Metanephros (tissue), 1 donor: ENCODE results near the gene ISL2. TPM values are rescaled to one million over a fixed set of nuclear protein-coding genes. Genes with fewer than 3 reads are reported as not detected.

ENCODE experiments used
- total RNA-seq: library from RNA; depleted of rRNA; stranded (reverse); fragments of >200 nt; gene quantifications from one replicate; pipeline ENCODE4 v1.2.3, GENCODE V29; 2014

ISL2 gene
- 0.29 TPM for total RNA-seq

GRCh38 chr15:76336254-76337058, at the start of gene ISL2:
TSS of gene ISL2 (plus strand) at chr15:76336773. CDS start at chr15:76336884, 111 bp downstream.

GRCh38 chr15:76311100-76311953, 25.2 kb upstream of the ISL2 start, which contains the start of gene ETFA:
TSS of gene ETFA (minus strand) at chr15:76311469. CDS start at chr15:76311388, 81 bp downstream.

Other genes with a start within 250 kb of the ISL2 start
- gene ETFA, start 25.3 kb upstream of the ISL2 start, total RNA-seq = 90.4 TPM